KOPT-K1 (cell line): Measurements from ENCODE around the gene LINC01488.

Experiments used
- H3K27ac ChIP-seq: fragments of 200-600 bp; sonication (generic); 2 replicates; pipeline ENCODE4 v1.5.1; 2016; ENCODE audit warnings: antibody characterized with exemption, mild to moderate bottlenecking, low read depth, low read length; ENCODE audit not compliant: poor library complexity, severe bottlenecking
- H3K36me3 ChIP-seq: fragments of 200-600 bp; sonication (generic); 2 replicates; pipeline ENCODE4 v1.5.1; 2017; ENCODE audit warnings: antibody characterized with exemption, mild to moderate bottlenecking, low read length, moderate library complexity; ENCODE audit not compliant: insufficient read depth
- H3K9me3 ChIP-seq: fragments of 200-600 bp; sonication (generic); 2 replicates; pipeline ENCODE4 v1.5.1; 2017; ENCODE audit warnings: antibody characterized with exemption, low read length, mild to moderate bottlenecking; ENCODE audit not compliant: insufficient read depth, poor library complexity, severe bottlenecking

The LINC01488 gene

GRCh38 chr11:69452206-69452987 lies 29.1 kb upstream of the LINC01488 start:
- H3K36me3 ChIP-seq, result no peaks in the 10 kb centered on the region

GRCh38 chr11:69453151-69453550 lies 28.3 kb upstream of the LINC01488 start:
- no peak overlapping the region for H3K27ac ChIP-seq
- peaks cover 10% of the 10 kb centered on the region for H3K9me3 ChIP-seq
- H3K36me3 ChIP-seq, result no peaks in the 10 kb centered on the region

More at GRCh38 chr11:69452206-69452987, 29.1 kb upstream of the LINC01488 start:
- Histone ChIP-seq H3K9me3 (peaks cover 6% of the 10 kb centered on the region), H3K27ac (no peak overlapping the region)

GRCh38 chr11:69454018-69454417 lies 27.4 kb upstream of the LINC01488 start:
- peaks cover 10% of the 10 kb centered on the region for H3K9me3 ChIP-seq
- no peak overlapping the region for H3K27ac ChIP-seq
- no peaks in the 10 kb centered on the region for H3K36me3 ChIP-seq

- Histone ChIP-seq H3K36me3 (no peaks in the 10 kb centered on the region), H3K9me3 (peaks cover 28% of the 10 kb centered on the region), H3K27ac (no peak overlapping the region)
Observed at GRCh38 chr11:69455969-69456368, 25.5 kb upstream of the LINC01488 start.

- peaks cover 35% of the 10 kb centered on the region for H3K9me3 ChIP-seq
- H3K27ac ChIP-seq, result no peak overlapping the region
- H3K36me3 ChIP-seq, result no peaks in the 10 kb centered on the region
Observed at GRCh38 chr11:69456712-69457111, 24.8 kb upstream of the LINC01488 start.

- no peak overlapping the region for H3K27ac ChIP-seq
- H3K9me3 ChIP-seq, result peaks cover 35% of the 10 kb centered on the region
- H3K36me3 ChIP-seq, result no peaks in the 10 kb centered on the region
Observed at GRCh38 chr11:69459848-69460539, 21.5 kb upstream of the LINC01488 start.

- peaks cover 35% of the 10 kb centered on the region for H3K9me3 ChIP-seq
- no peak overlapping the region for H3K27ac ChIP-seq
Observed at GRCh38 chr11:69460540-69461257, 20.8 kb upstream of the LINC01488 start.

GRCh38 chr11:69461272-69461962 lies 20.0 kb upstream of the LINC01488 start:
- no peaks in the 10 kb centered on the region for H3K36me3 ChIP-seq
- no peak overlapping the region for H3K27ac ChIP-seq
- peaks cover 35% of the 10 kb centered on the region for H3K9me3 ChIP-seq

More at GRCh38 chr11:69460540-69461257, 20.8 kb upstream of the LINC01488 start:
- H3K36me3 ChIP-seq, result no peaks in the 10 kb centered on the region

GRCh38 chr11:69462106-69462951 lies 19.1 kb upstream of the LINC01488 start:
- Histone ChIP-seq H3K36me3 (no peaks in the 10 kb centered on the region), H3K27ac (no peak overlapping the region), H3K9me3 (peaks cover 30% of the 10 kb centered on the region)

GRCh38 chr11:69463181-69463994 lies 18.1 kb upstream of the LINC01488 start:
- Histone ChIP-seq H3K36me3 (no peaks in the 10 kb centered on the region), H3K27ac (no peak overlapping the region), H3K9me3 (peaks cover 25% of the 10 kb centered on the region)

- H3K27ac ChIP-seq, result no peak overlapping the region
- no peaks in the 10 kb centered on the region for H3K36me3 ChIP-seq
- peaks cover 23% of the 10 kb centered on the region for H3K9me3 ChIP-seq
Observed at GRCh38 chr11:69463995-69464960, 17.2 kb upstream of the LINC01488 start.

- Histone ChIP-seq H3K36me3 (no peaks in the 10 kb centered on the region), H3K27ac (no peak overlapping the region), H3K9me3 (peaks cover 12% of the 10 kb centered on the region)
Observed at GRCh38 chr11:69465236-69466000, 16.0 kb upstream of the LINC01488 start.
